Hindlimb muscle (tissue), 1 donor: ENCODE results near the gene IL22. TPM values are rescaled to one million over a fixed set of nuclear protein-coding genes. Genes with fewer than 3 reads are reported as not detected.
A peak's percentile ranks its signal among the peaks of the same experiment; 100 is the strongest.

Experiments used
- DNase-seq: peaks from one replicate; pipeline ENCODE4 v3.0.0-alpha.2; 2013
- polyA plus RNA-seq: library from polyadenylated mRNA; unstranded; fragments of 120-200 nt; gene quantifications from one replicate; pipeline ENCODE4 v1.2.1, GENCODE V29; 2013; ENCODE audit not compliant: insufficient read length

IL22 gene
- not detected for polyA plus RNA-seq

- no peak for DNase-seq
Observed at GRCh38 chr12:68253504-68253903, at the start of gene IL22. Gene IL22 (minus strand): TSS chr12:68253604. CDS start chr12:68253448, 156 bp downstream.

- DNase-seq = no peak
Observed at GRCh38 chr12:68297929-68298328, 44.5 kb upstream of the IL22 start.

- DNase-seq = peak; percentile 8
Observed at GRCh38 chr12:68294251-68294650, 40.8 kb upstream of the IL22 start.

- DNase-seq = no peak
Observed at GRCh38 chr12:68293347-68293746, 39.9 kb upstream of the IL22 start.

GRCh38 chr12:68292151-68292943 lies 38.9 kb upstream of the IL22 start:
- DNase-seq = no peak

GRCh38 chr12:68291396-68292036 lies 38.1 kb upstream of the IL22 start:
- no peak for DNase-seq

GRCh38 chr12:68290126-68290525 lies 36.7 kb upstream of the IL22 start:
- DNase-seq = no peak

- DNase-seq = no peak
Observed at GRCh38 chr12:68287106-68287505, 33.7 kb upstream of the IL22 start.

- no peak for DNase-seq
Observed at GRCh38 chr12:68286396-68286795, 33.0 kb upstream of the IL22 start.

- DNase-seq = no peak
Observed at GRCh38 chr12:68285541-68285940, 32.1 kb upstream of the IL22 start.

GRCh38 chr12:68281322-68282077 lies 28.1 kb upstream of the IL22 start:
- DNase-seq = no peak

GRCh38 chr12:68280240-68280639 lies 26.8 kb upstream of the IL22 start:
- DNase-seq = no peak

- no peak for DNase-seq
Observed at GRCh38 chr12:68279227-68280054, 26.0 kb upstream of the IL22 start.

- DNase-seq = no peak
Observed at GRCh38 chr12:68276402-68276930, 23.1 kb upstream of the IL22 start.

GRCh38 chr12:68272732-68273131 lies 19.3 kb upstream of the IL22 start:
- DNase-seq = no peak

GRCh38 chr12:68271346-68271745 lies 17.9 kb upstream of the IL22 start:
- DNase-seq = no peak

GRCh38 chr12:68270358-68270757 lies 17.0 kb upstream of the IL22 start:
- DNase-seq = no peak

GRCh38 chr12:68269779-68270178 lies 16.4 kb upstream of the IL22 start:
- no peak for DNase-seq

GRCh38 chr12:68268967-68269366 lies 15.6 kb upstream of the IL22 start:
- DNase-seq = no peak

- DNase-seq = no peak
Observed at GRCh38 chr12:68267892-68268396, 14.5 kb upstream of the IL22 start.

GRCh38 chr12:68264857-68265256 lies 11.5 kb upstream of the IL22 start:
- DNase-seq = no peak
